Testis (tissue), 3 donors: ENCODE data around the gene GABRP. TPM values are rescaled to one million over a fixed set of nuclear protein-coding genes. Genes with fewer than 3 reads are reported as not detected.

ENCODE experiments used
- DNase-seq: peaks from one replicate; pipeline ENCODE4 v3.0.0-alpha.2; 2019
- H3K27ac ChIP-seq, 2 donors: fragments of 200-600 bp; sonication (generic); one replicate each; pipeline ENCODE4 v1.5.1; 2019
- H3K27me3 ChIP-seq: fragments of 200-600 bp; sonication (generic); one replicate; pipeline ENCODE4 v1.5.1; 2019
- H3K36me3 ChIP-seq: fragments of 200-600 bp; sonication (generic); one replicate; pipeline ENCODE4 v1.5.1; 2017; ENCODE audit warnings: low read depth; ENCODE audit errors: missing control alignments
- H3K4me1 ChIP-seq: fragments of 200-600 bp; sonication (generic); one replicate; pipeline ENCODE4 v1.5.1; 2019
- H3K4me3 ChIP-seq, 2 donors: fragments of 200-600 bp; sonication (generic); one replicate each; pipeline ENCODE4 v1.5.1; 2017 to 2019
- H3K9me3 ChIP-seq: fragments of 200-600 bp; sonication (generic); one replicate; pipeline ENCODE4 v1.5.1; 2017
- POLR2A ChIP-seq: fragments of 450-650 bp; IDR thresholded peaks from one replicate; pipeline ENCODE4 v1.6.1; 2017; ENCODE audit warnings: antibody characterized with exemption, mild to moderate bottlenecking, moderate library complexity
- WGBS, 2 donors: methylation state at CpG; one replicate each; pipeline ENCODE4 v1.1.5; 2018; 5-methylcytosine and 5-hydroxymethylcytosine counted together
- intact Hi-C: fragments of 100-400 bp; cut with DNase I; formaldehyde crosslinking; loops from one replicate; pipeline ENCODE4 v1.15.1; 2023; ENCODE audit warnings: low total_unique reads
- polyA plus RNA-seq: library from polyadenylated mRNA; stranded (reverse); fragments of 350-450 nt; fragmentation: Illumina TruSeq; extraction: RNeasy Lipid Tissue Mini Kit (QIAGEN cat#74804); gene quantifications from one replicate; pipeline ENCODE4 v1.2.3, GENCODE V29; 2014; ENCODE audit warnings: low read depth, low replicate concordance; ENCODE audit not compliant: insufficient read depth
- total RNA-seq, 2 donors: library from RNA; depleted of rRNA; stranded (reverse); fragments of >200 nt; gene quantifications; one replicate each; pipeline ENCODE4 v1.2.3, GENCODE V29; 2016
- TF ChIP-seq, protein P1 (sequence below), 3 experiments: fragments of 450-650 bp in 2 of 3; fragments of 200-600 bp in 1 of 3; sonication (generic) in 1 of 3; IDR thresholded peaks; one replicate each; pipeline ENCODE4 v1.5.1; 2016 to 2019; ENCODE audit warnings: antibody characterized with exemption in 3 of 3, mild to moderate bottlenecking in 2 of 3, moderate library complexity in 1 of 3

GABRP gene
- total and polyA plus RNA-seq, 3 donors from 2014 or later: 0.67 TPM; not detected in 2

DNA sequence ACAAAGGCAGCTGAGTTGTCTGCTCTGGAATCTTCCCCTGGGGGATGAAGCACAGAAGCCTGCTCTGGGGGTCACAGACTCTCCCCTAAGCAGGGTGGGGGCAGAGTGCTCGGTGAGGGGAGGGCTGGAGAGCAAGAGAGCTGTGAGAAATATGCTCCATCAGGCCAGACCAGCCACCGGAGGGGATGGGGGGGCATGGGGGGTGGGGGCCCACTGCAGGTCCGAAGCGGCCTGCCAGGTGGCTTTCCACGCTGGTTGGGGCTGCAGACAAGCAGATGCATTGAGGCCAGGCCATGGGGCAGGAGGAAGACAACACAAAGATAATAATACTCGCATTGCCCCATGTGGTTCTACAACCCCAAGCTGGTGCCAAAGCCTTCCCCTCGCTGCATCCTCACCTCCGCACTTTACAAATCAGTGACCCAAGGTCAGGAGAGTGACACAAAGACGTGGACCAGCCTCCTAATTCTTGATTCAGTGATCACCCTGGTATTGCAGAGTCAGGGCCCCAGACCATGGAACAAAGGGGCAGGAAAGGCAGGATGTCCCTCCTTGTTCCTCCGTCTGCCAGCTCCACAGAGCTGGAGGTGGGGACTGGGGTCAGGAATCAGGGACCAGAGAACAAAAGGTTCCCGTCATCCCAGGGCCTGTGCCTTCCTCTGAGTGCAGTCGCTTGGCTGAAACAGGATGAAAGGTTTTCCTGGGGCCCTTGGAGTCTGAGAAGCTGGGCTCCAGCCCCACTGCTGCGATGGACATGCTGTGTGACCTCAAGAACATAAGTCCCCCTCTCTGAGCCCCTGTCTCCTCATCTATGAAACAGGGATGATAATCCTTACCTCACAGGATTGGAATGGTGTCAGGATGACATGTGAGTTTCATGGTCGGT is 37.2 kb upstream of the GABRP start:
- H3K36me3 ChIP-seq: no peaks in the 10 kb centered on the region
- peaks cover 9% of the 10 kb centered on the region for H3K4me1 ChIP-seq
- no peaks in the 10 kb centered on the region for H3K9me3 ChIP-seq
- intact Hi-C loops: no loop called here
- H3K4me3 ChIP-seq: no peak overlapping the region
- no peaks in the 10 kb centered on the region for H3K27me3 ChIP-seq
- DNase-seq: no peak
- H3K27ac ChIP-seq: no peak overlapping the region
- no peak for TF ChIP-seq POLR2A
- TF ChIP-seq, protein P1, sequence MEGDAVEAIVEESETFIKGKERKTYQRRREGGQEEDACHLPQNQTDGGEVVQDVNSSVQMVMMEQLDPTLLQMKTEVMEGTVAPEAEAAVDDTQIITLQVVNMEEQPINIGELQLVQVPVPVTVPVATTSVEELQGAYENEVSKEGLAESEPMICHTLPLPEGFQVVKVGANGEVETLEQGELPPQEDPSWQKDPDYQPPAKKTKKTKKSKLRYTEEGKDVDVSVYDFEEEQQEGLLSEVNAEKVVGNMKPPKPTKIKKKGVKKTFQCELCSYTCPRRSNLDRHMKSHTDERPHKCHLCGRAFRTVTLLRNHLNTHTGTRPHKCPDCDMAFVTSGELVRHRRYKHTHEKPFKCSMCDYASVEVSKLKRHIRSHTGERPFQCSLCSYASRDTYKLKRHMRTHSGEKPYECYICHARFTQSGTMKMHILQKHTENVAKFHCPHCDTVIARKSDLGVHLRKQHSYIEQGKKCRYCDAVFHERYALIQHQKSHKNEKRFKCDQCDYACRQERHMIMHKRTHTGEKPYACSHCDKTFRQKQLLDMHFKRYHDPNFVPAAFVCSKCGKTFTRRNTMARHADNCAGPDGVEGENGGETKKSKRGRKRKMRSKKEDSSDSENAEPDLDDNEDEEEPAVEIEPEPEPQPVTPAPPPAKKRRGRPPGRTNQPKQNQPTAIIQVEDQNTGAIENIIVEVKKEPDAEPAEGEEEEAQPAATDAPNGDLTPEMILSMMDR (IDR thresholded peaks at IDR 0.05): no peak
- 68 to 77% methylated on average over 9 to 14 of the region's 14 CpGs for whole genome bisulfite sequencing, 2 donors

DNA sequence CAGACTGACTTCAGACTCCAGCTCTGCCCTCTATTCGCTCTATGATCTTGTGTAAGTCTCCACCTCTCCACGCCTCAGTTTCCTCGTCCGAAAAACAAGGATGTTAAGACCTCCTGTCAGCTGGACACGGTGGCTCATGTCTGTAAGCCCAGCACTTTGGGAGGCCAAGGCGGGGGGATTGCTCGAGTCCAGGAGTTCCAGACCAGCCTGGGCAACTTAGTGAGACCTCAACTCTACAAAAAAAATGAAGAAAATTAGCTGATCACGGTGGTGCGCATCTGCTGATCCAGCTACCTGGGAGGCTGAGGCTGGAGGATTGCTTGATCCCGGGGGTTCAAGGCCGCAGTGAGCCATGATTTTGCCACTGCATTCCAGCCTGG is 36.6 kb upstream of the GABRP start:
- WGBS, 2 donors: 91 to 94% methylated on average over 11 of the region's 11 CpGs
- intact Hi-C loops: no loop called here
- Histone ChIP-seq H3K27ac (no peak overlapping the region), H3K4me3 (no peak overlapping the region), H3K36me3 (no peaks in the 10 kb centered on the region), H3K9me3 (no peaks in the 10 kb centered on the region), H3K4me1 (peaks cover 9% of the 10 kb centered on the region), H3K27me3 (no peaks in the 10 kb centered on the region)
- DNase-seq: no peak
- no peak for TF ChIP-seq POLR2A

DNA sequence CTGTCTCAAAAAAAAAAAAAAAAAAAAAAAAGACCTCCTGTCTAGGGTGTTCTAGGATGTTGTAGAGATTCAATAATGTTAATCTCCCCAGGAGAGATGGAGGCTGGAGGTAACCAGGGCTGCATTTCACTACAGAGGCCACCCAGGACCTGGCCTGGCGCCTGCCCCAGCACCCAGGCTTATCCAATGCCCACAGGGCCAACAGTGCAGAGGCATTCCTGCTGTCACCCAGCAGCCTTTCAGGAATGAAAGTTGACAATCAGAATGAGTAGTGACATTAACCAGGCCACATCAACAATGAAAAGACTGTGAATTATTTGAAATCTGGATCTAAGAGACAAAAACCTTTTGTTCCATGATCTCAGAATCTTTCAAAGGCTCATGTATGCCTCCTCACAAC is 36.2 kb upstream of the GABRP start:
- Histone ChIP-seq H3K9me3 (no peaks in the 10 kb centered on the region), H3K27ac (no peak overlapping the region), H3K36me3 (no peaks in the 10 kb centered on the region), H3K4me1 (peaks cover 9% of the 10 kb centered on the region), H3K27me3 (no peaks in the 10 kb centered on the region), H3K4me3 (no peak overlapping the region)
- TF ChIP-seq POLR2A: no peak
- TF ChIP-seq, protein P1 (IDR thresholded peaks at IDR 0.05): no peak
- no peak for DNase-seq
- intact Hi-C loops: no loop called here
- WGBS, 2 donors: 89 to 100% methylated on average over 1 of the region's 1 CpG

DNA sequence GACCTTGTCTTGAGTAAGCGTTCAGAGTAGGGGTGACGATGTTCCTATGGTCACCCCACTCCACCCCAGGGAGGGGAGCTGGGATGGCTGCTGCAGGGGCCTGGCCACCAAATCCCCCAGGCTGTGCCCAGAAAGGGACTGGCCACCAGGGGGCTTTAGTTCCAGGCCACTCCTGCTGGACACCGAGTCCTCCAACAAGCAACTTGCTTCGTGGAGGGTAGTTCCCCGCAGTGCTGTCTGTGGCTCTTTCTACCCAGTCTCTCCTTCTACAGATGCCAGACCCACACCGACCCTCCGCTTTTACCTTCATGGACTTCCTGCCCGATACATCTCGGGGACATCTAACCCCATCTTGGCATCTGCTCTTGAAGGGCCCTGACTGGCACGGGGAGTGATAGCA is 35.7 kb upstream of the GABRP start:
- Histone ChIP-seq H3K9me3 (no peaks in the 10 kb centered on the region), H3K4me3 (no peak overlapping the region), H3K27ac (no peak overlapping the region), H3K27me3 (no peaks in the 10 kb centered on the region), H3K36me3 (no peaks in the 10 kb centered on the region), H3K4me1 (peaks cover 9% of the 10 kb centered on the region)
- 88 to 90% methylated on average over 10 of the region's 10 CpGs for WGBS, 2 donors
- intact Hi-C loops: no loop called here
- no peak for TF ChIP-seq POLR2A
- TF ChIP-seq, protein P1 (IDR thresholded peaks at IDR 0.05): peak in 2 of 3 experiments; percentile 18 to 31
- DNase-seq: no peak

DNA sequence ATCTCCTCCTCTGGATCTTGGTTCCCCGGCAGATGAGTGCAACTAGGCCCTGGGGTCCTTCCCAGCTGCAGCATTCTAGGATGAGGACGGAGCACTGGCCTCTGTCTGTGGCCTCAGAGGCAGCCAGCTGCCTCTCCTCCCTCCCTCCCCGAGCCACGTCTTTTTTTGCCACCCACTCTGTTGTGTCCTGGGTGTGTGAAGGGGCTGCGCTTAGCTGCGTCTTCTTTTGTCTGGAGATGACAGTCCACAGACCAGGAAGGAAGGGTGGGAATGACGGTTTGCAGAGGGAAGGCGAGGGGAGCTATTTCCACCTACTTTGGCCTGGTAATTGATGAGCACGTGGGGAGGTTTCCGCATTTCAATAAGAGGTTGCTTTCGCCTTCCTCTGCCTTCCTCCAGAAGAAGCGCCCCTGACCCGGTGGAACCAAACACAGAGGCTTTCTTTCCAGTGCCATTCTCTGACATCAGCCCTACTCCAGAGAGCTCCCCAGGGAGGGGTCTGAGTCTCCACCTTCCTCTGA is 34.5 kb upstream of the GABRP start:
- Histone ChIP-seq H3K27ac (no peak overlapping the region), H3K27me3 (no peaks in the 10 kb centered on the region), H3K4me1 (peaks cover 8% of the 10 kb centered on the region), H3K4me3 (no peak overlapping the region), H3K36me3 (no peaks in the 10 kb centered on the region), H3K9me3 (no peaks in the 10 kb centered on the region)
- intact Hi-C loops: no loop called here
- no peak for TF ChIP-seq POLR2A
- TF ChIP-seq, protein P1 (IDR thresholded peaks at IDR 0.05): no peak
- no peak for DNase-seq
- 74 to 82% methylated on average over 5 to 13 of the region's 13 CpGs for WGBS, 2 donors
